Bronchial epithelial cell (primary cell): Measurements from ENCODE around the gene UVSSA. TPM values are rescaled to one million over a fixed set of nuclear protein-coding genes. Genes with fewer than 3 reads are reported as not detected.

Experiments
- DNase-seq: peaks from one replicate; pipeline ENCODE4 v3.0.0-alpha.2; 2010; ENCODE audit warnings: low read depth
- FAIRE-seq: peaks from 2 replicates; lab custom pipeline; 2011; peaks lifted over from hg19 to GRCh38; lab: Jason Lieb, UNC
- H3K27me3 ChIP-seq: 2 replicates; pipeline ENCODE4 v1.5.1; 2011; ENCODE audit warnings: low read length; ENCODE audit not compliant: control insufficient read depth, insufficient read depth
- H3K36me3 ChIP-seq: 2 replicates; pipeline ENCODE4 v1.5.1; 2011; ENCODE audit warnings: low read length; ENCODE audit not compliant: control insufficient read depth, insufficient read depth
- H3K4me3 ChIP-seq: 2 replicates; pipeline ENCODE4 v1.5.1; 2011; ENCODE audit warnings: mild to moderate bottlenecking, low read depth, low read length, control low read depth
- total RNA-seq: library from RNA; depleted of rRNA; stranded (reverse); fragments of >200 nt; gene quantifications from 2 replicates; pipeline ENCODE4 v1.2.1, GENCODE V29; 2014
- TF ChIP-seq, protein P1 (sequence below): IDR thresholded peaks from 2 replicates; pipeline ENCODE4 v1.5.1; 2011; ENCODE audit warnings: mild to moderate bottlenecking, moderate library complexity, low read length, control low read depth, inconsistent platforms; ENCODE audit not compliant: insufficient read depth, severe bottlenecking

The UVSSA gene
- total RNA-seq, 1 donor from 2014 or later, result 8.2 TPM

DNA sequence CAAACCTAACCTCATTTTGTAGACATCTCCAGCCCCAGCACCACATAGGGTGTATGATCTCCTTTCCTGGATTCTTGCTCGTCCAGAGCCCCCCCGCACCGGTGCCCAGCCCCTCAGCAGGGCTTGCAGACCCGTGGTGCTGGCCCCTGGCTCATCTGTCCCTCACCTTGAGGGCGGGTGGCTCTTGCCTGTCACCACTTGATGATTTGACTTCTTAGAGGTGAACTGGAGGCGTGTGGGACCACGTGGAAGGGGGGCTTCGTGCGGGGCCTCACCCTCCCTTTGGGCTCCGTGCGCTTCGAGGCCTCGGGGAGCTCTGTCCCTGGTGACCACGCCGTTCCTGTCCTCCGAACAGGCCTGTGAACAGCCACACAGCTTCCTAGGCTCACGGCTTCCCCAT, 15.5 kb downstream of the UVSSA start:
- no peak for FAIRE-seq
- no peak overlapping the region for H3K4me3 ChIP-seq
- DNase-seq, result no peak
- peaks cover 2% of the 10 kb centered on the region for H3K36me3 ChIP-seq
- no peaks in the 10 kb centered on the region for H3K27me3 ChIP-seq
- TF ChIP-seq, protein P1, sequence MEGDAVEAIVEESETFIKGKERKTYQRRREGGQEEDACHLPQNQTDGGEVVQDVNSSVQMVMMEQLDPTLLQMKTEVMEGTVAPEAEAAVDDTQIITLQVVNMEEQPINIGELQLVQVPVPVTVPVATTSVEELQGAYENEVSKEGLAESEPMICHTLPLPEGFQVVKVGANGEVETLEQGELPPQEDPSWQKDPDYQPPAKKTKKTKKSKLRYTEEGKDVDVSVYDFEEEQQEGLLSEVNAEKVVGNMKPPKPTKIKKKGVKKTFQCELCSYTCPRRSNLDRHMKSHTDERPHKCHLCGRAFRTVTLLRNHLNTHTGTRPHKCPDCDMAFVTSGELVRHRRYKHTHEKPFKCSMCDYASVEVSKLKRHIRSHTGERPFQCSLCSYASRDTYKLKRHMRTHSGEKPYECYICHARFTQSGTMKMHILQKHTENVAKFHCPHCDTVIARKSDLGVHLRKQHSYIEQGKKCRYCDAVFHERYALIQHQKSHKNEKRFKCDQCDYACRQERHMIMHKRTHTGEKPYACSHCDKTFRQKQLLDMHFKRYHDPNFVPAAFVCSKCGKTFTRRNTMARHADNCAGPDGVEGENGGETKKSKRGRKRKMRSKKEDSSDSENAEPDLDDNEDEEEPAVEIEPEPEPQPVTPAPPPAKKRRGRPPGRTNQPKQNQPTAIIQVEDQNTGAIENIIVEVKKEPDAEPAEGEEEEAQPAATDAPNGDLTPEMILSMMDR, result no peak

DNA sequence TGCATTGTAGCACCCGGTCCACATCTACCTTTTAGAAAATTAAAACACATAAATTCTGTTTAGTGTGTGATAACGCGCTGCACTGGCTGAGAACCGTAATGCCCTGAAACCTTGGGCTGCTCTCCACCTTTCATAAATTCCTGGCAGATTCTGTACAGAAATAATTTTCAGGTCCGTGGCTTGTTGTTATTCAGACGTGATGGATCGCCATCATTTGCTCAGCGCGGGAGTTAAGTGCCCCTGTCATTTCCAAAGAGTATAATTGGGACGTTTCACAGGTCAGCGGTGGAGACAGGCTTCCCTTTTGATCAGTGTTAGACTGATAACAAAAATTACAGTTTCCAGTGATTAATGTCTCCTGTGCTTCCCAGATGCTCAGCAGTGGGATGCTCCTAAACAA, 16.5 kb downstream of the UVSSA start:
- DNase-seq (no peak), FAIRE-seq (no peak)
- no peak overlapping the region for H3K4me3 ChIP-seq
- no peaks in the 10 kb centered on the region for H3K27me3 ChIP-seq
- H3K36me3 ChIP-seq, result peaks cover 2% of the 10 kb centered on the region
- TF ChIP-seq, protein P1, result no peak

GRCh38 chr4:1364217-1364616, 17.2 kb downstream of the UVSSA start:
- TF ChIP-seq, protein P1, result no peak
- peaks cover 2% of the 10 kb centered on the region for H3K36me3 ChIP-seq
- no peak overlapping the region for H3K4me3 ChIP-seq
- DNase-seq, result no peak
- H3K27me3 ChIP-seq, result no peaks in the 10 kb centered on the region
- no peak for FAIRE-seq

- no peak for DNase-seq
- FAIRE-seq, result no peak
- TF ChIP-seq, protein P1, result no peak
- Histone ChIP-seq H3K4me3 (no peak overlapping the region), H3K27me3 (no peaks in the 10 kb centered on the region), H3K36me3 (peaks cover 2% of the 10 kb centered on the region)
These were observed 17.7 kb downstream of the UVSSA start for GRCh38 chr4:1364748-1365147.

DNA sequence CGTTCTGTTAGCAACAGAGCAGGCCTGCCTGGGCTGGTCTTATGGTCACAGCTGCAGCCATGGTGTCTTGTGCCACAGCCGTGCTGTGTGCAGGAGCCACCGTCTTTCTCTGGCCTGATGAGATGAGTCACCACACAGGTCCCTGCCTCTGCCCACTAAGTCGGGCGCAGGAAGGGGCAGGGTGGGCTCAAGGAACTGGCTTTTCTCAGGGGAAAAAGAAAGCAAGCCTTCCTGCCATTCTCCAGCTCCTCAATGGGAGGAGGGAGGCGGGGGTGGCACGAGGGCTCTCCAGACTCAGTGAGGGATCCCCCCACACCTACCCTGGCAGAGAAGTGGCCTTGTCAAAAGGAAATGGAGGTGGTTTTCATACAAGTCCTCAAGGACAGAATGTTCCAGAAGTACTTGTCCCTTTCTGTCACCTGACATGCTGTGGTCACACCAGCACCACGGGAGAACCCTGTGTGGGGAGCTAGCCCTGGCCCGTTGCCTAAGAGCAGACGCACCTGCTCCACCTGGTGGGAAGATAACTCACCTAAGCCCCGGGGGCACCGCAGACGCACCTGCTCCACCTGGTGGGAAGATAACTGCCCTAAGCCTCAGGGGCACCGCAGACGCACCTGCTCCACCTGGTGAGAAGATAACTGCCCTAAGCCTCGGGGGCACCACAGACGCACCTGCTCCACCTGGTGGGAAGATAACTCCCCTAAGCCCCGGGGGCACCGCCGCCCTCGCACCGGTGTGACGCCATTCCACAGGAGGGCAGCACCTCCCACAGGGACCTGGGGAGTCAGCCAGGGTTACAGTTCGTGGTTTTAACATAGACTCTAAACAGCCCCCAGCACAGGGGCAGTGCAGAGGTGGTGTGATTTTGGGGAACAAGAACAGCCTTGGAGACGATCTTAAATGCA, 18.5 kb downstream of the UVSSA start:
- Histone ChIP-seq H3K4me3 (no peak overlapping the region), H3K36me3 (peaks cover 2% of the 10 kb centered on the region), H3K27me3 (no peaks in the 10 kb centered on the region)
- FAIRE-seq (no peak), DNase-seq (no peak)
- TF ChIP-seq, protein P1, result no peak
